ENCODE measurements around the gene PKDREJ.
"Not testable (repeated sequence)": the region's sequence is repeated elsewhere in the genome, so short reads cannot be mapped to it uniquely, and the experiment has no call there.

PKDREJ gene, protein sequence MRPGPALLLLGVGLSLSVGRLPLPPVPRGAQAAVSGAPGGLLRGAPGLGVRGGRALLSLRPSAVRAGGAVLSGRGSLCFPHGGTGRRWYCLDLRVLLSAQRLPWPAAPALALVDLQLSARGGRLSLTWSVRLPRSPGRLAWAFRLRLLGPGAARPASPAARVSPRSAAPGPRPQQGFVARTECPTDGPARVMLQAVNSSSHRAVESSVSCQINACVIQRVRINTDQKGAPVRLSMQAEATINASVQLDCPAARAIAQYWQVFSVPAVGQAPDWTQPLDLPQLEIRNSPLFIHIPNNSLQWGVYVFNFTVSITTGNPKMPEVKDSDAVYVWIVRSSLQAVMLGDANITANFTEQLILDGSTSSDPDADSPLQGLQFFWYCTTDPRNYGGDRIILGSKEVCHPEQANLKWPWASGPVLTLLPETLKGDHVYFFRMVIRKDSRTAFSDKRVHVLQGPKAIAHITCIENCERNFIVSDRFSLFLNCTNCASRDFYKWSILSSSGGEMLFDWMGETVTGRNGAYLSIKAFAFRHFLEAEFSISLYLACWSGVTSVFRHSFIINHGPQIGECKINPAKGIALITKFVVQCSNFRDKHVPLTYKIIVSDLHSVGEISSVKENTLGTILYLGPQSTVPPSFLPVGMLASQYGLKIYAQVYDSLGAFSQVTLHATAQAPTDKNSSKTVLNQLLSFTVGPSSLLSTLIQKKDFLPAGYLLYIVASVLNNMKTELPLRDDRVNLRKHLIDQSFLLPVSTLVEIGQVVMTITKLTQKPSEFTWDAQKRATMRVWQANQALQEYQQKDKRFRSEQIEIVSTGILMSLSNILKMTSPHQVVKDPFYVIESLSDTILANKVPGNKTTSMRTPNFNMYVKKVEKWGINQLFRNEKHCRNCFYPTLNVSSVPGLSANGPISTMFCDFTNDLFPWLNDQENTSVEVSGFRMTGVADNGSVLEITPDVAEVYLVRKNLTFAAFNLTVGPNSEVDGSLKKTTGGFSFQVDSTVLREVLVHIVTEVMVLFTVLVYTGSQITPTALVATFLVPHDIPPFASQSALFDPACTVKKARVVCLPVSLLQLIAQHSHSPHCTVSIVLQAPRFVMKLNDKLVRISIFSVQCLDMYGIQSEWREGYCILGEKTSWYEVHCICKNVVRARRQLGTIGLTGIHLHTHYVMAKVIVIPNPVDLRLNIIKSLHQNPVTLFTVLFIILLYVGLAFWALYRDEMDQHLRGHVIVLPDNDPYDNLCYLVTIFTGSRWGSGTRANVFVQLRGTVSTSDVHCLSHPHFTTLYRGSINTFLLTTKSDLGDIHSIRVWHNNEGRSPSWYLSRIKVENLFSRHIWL (N-terminal part only)

DNA sequence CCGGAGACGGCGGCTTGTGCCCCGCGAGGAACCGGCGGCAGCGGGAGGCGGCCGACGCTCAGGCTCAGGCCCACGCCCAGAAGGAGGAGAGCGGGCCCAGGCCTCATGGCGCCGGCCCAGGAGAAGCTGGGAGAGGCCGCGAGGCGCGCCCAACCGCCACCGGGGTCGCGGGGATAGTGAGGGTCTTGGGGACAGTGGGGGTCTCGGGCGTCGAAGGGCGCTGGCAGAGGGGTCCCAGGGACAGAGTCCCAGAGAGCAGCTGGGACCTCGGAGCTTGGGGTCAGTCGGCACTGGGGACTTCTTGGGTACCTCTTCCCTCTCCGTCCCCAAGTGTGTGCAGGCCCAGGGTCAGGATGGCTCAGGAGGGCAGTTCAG is at the start of gene PKDREJ:
TSS of gene PKDREJ (minus strand) at position 128 of the 375 bp plus-strand sequence. CDS start at position 107, 21 bp downstream.
- no peak for DNase-seq

DNA sequence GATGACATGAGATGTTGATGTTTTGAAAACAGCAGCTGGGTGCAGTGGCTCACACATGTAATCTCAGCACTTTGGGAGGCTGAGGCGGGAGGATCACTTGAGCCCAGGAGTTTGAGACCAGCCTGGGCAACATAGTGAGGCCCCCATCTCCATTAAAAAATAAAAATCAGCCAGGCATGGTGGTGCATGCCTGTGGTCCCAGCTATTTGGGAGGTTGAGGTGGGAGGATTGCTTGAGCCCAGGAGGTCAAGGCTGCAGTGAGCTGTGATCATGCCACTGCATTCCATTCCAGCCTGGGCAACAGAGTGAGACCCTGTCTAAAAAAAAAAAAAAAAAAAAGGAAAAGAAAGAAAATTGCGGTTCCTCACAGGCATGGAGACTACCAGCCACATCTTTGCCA is 49.7 kb upstream of the PKDREJ start:
- not testable (repeated sequence) for DNase-seq

GRCh38 chr22:46312056-46312455 is 48.9 kb upstream of the PKDREJ start:
- DNase-seq: no peak

DNA sequence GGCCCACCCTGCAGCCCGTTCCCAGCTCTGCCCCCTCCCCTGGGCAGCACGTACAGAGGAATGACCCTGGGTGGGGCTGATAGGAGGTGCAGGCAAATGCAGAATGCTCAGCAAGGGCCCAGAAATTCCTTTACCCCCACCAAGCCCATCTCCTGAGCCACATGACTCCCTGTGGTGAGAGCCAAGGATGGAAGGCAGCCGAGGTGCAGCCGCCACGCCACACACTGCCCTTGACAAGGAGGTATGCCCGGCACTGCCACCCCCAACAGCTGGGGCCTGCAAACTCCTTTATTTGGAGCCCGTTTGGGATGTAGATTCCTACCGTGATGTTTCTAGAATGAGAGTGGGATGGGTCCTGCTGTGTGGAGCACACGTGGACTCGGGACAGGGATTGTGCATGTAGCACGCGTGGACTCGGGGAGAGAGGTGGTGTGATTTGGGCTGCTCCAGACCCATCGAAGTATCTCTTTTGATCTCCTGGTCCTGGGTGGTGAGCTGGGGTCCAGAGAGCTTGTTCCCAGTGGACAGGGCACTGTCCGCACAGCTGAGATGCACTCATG is 46.5 kb upstream of the PKDREJ start:
- DNase-seq: no peak

- no peak for DNase-seq
Measured at GRCh38 chr22:46308283-46308988, 45.3 kb upstream of the PKDREJ start.

DNA sequence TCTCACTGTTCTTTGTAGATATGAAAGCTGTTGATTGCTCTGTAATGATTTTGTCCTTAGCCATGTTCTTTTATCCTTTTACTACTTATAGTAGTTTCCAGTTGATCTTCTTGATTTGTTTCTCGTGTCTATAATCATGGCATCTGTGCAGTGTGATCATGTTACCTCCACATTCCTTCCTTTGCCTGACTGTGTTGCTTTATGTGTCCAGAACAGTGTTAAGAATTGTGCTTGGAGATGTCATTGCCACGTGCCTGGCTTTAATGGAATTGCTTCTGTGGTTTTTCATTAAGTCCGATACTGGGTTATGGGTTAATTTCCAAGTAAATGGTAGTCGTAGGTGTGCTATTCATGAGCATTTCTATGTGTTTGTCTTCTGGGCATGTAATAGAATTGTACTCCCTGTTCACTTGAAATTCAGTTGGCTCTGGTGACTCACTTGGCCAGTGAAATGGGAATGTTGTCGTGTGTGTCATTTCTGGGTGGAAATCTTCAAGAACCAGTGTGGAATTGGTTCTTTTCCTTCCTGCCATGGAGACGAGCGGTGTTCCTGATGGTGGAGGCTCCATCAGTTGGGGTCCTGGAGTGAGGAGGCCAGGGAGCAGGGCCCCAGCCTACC is 40.3 kb upstream of the PKDREJ start:
- DNase-seq: no peak

DNA sequence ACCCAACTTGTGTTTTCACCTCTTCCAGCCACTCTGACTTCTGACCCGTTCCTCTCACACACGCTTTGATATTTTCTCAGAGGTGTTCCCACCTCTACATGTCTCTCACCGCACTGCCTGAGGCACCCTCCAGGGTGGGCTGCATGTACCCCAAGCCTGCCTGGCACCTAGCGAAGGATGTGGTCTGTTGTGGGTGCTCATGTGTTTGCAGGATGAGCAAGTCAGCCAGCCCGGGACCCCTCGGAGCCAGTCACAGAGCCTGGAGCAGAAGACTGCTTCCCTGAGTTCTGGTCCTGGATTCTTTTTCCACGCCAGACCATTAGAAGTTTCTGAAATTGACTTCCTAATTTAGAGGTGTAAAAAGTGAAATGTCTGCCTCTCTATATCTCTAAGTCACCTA is 37.3 kb upstream of the PKDREJ start:
- no peak for DNase-seq

GRCh38 chr22:46299101-46299500 is 36.0 kb upstream of the PKDREJ start:
- no peak for DNase-seq

DNA sequence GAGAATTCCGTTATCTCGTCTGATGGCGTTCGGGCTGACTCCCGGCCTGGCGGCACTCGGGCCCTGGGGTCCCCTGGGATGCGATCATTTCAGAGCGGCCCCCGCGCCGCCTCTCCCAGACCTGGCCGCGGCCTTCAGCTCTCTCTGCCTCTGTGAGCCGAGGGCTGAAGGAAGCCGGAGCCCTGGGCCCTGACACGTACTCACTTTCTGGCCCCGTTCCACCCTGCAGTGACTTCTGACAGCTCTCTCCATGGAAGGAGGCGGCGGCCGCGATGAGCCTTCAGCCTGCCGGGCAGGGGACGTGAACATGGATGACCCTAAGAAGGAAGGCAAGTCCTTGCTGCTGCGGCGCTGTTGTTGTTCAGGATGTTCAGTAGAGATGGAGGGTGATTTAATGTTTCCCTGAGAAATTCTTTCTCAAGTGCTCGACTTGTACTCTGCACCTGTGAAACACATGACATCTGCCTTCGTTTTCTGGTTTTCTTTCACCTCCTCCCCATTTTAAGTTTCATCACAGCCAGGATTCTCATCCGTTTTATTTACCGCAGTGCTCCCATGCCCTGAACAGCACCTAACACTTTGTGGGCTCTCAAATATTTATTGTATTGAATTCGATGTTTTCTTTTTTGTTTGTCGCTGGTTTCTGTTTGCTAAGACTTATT is 34.1 kb upstream of the PKDREJ start:
- DNase-seq: peak; percentile 42

DNA sequence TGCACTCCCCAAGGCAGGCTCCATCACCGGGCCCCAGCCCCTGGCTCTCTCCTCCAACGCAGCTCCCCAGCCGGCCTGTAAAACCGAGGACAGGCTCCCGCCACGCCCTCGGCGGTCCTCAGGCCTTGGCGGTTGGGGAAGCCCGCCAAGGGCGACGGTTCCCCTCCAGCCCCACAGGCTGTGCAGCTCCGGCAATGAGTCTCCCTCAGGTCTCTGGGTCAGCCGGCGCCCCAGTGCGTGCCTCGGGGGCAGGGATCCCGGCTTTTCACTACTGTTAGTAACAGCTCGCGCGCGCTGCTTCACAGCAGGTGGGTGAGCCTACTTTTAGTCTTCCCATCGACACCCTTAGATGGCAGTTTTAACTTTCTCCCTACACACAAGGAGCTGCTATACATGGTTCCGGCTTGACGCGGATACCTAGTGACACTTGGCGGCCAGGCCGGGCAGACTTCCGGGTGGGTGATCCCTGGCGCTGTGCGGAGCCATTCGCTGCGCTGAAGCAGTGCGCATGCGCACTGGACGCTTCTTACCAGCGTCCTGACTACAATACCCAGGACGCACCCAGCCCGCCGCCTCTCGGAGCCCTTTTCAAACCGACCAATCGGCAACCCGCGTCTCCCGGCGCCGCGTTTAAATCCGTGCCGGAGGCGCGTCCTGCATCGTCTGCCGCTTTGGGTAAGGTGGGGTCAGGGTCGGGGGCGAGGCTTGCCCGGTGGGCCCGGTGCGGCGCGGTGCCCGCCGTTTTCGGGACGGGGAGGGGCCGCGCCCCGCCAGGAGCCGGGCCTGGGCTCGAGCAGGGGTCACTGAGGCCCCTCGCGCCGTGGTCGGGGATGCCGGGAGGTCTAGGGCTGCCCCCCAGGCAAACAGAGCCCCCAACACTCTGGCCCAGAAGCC is 33.4 kb upstream of the PKDREJ start, which contains the start of gene GTSE1:
TSS of gene GTSE1 (plus strand) at position 614 of the 894 bp plus-strand sequence. CDS start 531 bp downstream, outside the sequence.
- peak; percentile 99 for DNase-seq

DNA sequence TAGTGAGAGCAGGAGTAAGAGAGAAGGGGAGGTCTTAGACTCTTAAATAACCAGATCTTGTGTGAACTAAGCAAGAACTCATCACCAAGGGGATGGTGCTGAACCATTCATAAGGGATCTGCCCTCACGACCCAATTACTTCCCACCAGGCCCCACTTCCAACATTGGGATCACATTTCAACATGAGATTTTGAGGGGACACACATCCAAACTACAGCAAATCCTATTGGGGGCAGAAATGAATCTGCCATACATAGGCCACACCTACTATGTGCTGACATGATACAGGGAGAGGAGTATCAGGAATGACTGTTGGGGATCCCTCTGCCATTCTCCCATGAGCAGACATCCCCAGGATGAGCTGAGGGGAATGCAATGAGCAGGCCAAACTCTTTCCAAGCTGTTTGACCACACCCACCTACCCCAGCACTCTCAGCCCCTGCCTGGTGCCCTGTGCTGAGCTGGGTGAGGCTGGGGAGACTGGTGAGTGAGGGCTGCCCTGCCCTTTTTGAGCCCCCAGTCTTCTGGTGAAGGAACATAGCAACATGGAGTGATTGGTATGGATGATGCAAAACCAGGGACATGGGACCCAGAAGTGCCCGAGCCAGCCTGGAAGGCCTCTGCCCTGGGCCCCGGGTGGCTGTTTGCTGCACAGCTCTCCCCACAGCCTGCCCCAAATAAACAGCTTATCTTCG is 32.3 kb upstream of the PKDREJ start:
- DNase-seq: no peak

- DNase-seq: no peak
Measured at GRCh38 chr22:46294784-46295183, 31.6 kb upstream of the PKDREJ start.

DNA sequence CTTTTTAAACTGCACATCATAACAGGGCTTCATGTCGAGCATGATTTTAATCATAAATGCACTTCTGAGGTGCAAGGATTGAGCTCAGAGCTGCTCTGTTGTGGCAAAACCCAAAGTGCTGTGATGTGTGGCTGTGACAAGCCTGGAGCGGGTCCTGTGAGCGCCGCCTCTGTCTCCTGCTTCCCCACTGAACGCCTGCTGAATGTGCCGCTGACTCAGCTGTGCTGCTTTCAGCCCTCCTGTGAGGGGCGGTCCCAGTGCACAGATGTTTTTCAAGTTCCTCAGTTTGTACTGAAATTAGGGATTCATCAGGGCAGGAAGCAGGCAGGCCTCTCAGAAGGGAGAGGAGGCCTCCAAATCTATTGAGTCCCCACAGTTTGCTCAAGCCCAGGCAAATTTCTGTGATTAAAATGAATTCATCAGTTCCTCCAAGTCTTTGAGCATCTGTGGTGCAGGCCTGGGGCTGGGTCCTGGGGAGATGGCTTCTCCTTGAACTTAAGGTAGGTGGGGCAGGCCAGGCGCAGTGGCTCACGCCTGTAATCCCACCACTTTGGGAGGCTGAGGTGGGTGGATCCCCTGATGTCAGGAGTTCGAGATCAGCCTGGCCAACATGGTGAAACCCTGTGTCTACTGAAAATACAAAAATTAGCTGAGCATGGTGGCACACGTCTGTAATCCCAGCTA is 30.6 kb upstream of the PKDREJ start:
- no peak for DNase-seq

- DNase-seq: no peak
Measured at GRCh38 chr22:46292732-46293131, 29.6 kb upstream of the PKDREJ start.

GRCh38 chr22:46292173-46292572 is 29.0 kb upstream of the PKDREJ start:
- no peak for DNase-seq

- no peak for DNase-seq
Measured at GRCh38 chr22:46290843-46291785, 28.0 kb upstream of the PKDREJ start.

- DNase-seq: no peak
Measured at GRCh38 chr22:46290121-46290842, 27.1 kb upstream of the PKDREJ start.

All from OCI-M1 (cell line).